ENCODE data around the gene ARVCF.

Gene ARVCF

DNA sequence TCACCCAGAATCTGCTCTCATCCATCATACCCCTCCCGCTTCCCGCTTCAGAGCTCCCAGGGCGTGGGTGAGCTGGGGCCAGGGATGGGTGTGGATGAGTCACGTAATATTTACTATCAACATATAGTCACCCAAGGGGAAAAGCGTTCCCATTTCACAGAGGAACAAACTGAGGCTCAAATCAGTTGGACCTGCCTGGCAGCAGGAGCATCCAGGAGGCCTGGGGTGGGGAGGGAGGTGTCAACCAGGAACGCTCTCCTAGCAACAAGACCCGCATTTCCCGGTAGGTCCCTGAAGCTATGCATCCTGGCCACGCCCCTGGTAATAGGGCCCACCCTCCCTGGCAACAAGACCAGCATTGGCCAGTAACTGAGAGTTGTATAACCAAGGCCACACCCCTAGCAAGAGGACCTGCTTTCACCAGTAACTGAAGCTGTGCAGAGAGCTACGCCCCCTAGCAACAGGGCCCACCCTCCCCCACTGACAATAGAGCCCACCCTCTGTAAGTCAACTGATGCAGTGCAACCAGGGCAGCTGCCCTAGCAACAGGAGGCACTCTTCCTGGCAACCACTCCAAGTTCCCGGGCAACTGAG is 42.3 kb downstream of the ARVCF start:
- DNase-seq (ENCODE audit: extremely low read depth in 1 of 2, low read depth in 1 of 2), result no peak

DNA sequence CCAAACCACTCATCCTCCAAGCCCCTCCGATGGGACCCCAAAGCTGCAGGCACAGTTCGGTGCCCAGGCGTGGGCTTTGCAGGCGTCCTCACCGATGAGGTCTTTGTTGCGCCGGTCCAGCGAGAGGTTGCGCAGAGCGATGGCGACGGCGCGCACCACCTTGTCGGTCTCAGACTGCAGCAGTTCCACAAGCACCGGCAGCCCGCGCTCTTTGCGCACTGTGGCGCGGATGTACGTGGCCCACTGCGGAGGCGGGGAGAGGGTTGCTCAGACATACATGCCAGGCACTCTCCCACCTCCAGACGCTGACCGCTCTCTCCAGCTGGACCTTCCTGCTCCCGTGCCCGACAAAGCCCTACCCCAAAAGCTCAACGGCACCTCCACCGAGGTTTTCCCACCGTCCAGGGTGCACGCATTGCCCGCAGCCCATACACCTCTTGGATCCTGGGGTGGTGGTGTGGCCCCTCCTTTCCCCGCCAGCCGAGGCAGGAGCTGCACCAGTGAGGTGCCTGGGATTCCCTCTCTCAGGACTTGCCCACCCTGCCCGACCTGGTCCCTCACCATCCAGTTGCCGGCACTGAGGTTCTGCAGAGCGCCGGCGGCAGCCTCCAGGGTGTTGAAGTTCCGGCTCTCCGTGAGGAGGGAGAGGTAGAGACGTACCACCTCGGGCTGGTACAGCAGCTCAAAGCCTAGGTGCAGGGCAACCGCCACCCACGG is 42.9 kb downstream of the ARVCF start:
- DNase-seq (ENCODE audit: extremely low read depth in 1 of 2, low read depth in 1 of 2), result no peak

DNA sequence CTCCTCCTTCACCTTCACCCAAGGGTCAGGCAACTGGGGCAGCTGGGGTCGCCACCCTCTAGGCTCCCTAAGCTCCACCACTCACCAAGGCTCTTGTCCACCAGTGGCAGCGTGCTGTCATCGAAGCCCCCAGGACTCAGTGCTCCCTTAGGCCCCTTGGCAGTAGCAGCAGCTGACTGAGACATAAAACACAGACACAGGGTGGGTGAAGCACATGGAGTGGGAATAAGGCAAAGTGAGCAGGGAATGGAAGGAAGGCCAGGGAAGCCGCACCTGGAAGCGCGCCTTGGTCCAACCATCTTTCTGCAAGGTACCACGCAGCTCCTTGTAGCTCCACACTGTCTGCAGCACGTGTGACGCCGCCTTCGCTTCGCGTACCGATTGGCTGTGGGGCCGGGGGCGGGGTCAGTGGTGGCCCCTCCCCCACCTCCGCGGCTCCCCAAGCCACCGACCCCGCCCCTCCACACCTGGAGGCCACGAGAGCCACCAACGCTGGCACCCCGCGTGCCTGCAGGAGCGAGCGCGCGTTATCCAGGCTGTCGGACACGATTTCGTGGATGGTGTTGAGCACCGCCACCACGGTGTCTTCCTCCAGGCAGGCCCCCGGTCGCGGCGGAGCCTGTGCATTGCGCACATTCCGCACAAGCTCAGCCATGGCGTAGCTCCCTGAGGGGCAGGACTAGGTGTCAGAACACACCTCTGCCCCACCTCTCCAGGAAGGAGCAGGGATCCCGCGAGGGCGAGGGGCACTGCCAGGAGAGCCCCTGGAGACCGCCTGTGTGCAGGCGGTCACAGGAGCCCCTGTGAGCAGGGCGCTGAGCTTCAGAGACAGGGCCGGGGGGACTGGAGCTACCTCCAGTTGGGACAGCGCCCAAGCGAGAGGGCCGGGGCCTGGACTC is 43.7 kb downstream of the ARVCF start:
- no peak for DNase-seq (ENCODE audit: extremely low read depth in 1 of 2, low read depth in 1 of 2)

DNA sequence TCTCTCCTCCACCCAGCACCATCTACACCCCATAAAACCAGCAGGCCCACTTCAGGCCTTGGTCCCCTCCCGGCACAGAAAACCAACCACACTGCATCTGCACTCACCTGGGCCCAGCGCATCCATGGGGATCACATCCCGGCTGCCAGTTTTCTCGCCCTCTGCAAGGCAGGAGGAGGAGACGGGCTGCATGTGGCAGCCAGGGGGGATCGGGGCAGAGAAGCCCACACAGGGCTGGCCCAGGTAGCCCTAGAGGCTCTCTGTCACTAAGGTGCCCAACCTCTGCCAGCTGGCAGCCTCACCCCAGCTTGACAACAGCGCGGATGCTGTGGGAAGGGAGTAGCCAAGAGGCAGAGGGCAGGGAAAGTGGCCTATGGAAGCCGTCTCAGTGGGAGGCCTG is 44.4 kb downstream of the ARVCF start:
- DNase-seq (ENCODE audit: extremely low read depth in 1 of 2, low read depth in 1 of 2), result no peak

DNA sequence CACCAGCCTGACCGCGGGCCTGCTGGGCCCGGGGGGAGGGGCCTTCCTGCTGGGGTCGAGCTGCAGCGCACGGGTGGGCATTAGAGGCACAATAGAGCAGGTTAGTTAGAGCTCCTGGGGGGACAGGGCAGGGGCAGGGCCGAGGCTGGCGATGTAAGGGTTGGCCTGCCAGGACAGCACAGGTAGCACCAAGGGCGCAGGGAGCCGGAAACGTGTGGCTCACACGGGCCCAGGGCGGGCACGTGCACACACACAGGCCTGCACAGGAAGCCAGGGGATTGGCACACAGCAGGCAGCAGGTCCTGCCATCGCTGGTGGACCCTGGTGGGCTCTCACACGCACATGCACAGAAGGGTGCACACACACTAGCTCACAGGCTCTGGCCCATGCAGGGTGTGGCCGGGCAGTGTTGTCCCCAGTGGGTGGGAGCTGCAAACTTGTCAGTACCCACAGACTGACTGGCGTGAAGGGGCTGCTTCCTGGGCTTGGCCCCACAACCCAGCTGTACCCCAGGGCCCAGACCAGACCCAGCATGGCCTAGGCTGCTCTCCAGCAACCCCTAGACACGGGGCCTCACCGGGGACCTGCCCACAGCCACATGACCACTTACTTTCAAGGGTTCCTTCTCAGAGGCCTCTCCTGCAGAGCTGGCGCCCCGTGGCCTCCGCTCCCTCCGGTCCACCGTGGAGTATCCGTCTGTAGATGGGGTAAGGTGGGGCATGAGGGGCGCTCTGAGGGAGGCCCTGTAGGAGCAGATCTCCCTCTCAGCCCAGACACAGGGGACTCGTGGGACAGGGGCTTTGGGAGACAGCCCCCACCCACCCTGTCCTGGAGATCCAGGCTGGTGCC is 45.1 kb downstream of the ARVCF start:
- no peak for DNase-seq (ENCODE audit: extremely low read depth in 1 of 2, low read depth in 1 of 2)

DNA sequence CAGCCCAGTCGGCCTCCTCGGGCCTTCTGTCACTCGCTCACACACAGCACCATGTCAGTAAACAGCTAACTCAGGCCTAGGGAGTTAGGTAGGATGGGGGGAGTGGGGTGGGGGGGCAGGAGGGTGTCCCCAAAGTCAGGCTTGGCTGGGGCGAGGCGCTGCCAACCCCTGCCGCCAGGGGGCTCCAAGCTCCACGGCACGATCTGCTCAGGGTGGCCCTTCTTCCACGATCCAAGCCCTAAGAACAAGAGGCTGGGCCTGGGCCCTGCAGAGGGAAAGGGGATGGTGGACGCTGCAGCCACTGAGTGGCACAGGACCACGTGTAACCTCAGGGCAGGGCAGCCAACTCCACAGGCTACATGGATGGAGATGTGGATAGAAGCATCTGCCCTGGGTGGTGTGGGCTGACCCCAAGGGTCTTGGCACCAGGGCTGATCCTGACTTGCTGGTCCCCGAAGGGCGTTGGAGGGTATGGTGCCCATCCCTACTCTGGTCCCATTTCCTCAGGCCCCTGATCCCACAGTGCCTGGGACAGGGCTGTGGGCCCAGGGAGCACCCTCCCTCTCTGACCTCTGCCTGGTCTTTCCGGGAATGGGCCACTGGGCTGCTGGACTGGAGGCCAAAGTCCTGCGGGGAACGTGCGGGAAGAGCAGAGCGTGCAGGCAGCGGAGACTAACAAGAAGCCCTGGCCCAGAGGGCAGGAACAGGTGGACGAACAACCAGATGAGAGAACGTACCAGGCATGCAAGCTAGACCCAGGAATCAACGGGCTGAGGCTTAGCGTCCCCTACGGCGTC is 45.9 kb downstream of the ARVCF start:
- peak; percentile 43 to 47 for DNase-seq (ENCODE audit: extremely low read depth in 1 of 2, low read depth in 1 of 2)

DNA sequence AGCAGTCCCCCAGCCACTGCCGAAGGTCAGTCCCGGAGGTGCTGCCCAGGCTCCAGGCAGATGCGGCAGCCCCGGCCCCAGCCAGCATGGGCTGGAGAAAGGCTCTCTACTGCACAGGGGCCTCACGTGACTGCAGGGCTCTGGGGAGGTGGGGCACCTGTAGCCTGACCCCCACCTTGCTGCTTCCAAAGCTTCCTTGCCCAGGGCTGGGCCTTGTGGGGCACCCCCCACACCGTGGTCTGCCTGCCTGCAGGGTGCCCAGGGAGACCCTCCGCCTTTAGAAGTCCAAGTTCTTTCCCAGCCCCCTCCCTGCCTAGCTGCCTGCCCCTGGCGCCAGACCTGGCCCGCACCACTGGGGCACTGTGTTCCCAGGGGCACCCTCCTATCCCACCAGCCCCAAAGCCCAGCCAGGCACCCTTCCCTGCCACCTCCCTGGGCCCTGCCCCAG is 46.6 kb downstream of the ARVCF start:
- DNase-seq (ENCODE audit: extremely low read depth in 1 of 2, low read depth in 1 of 2), result no peak

DNA sequence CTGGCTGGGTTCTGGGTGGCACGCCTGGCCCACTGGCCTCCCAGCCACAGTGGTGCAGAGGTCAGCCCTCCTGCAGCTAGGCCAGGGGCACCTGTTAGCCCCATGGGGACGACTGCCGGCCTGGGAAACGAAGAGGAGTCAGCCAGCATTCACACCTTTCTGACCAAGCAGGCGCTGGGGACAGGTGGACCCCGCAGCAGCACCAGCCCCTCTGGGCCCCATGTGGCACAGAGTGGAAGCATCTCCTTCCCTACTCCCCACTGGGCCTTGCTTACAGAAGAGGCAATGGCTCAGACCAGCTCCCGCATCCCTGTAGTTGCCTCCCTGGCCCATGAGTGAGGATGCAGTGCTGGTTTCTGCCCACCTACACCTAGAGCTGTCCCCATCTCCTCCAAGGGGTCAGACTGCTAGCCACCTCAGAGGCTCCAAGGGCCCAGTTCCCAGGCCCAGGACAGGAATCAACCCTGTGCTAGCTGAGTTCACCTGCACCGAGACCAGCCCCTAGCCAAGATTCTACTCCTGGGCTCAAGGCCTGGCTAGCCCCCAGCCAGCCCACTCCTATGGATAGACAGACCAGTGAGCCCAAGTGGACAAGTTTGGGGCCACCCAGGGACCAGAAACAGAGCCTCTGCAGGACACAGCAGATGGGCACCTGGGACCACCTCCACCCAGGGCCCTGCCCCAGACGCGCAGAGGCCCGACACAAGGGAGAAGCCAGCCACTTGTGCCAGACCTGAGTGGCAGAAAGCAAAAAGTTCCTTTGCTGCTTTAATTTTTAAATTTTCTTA is 47.3 kb downstream of the ARVCF start:
- no peak for DNase-seq (ENCODE audit: extremely low read depth in 1 of 2, low read depth in 1 of 2)

DNA sequence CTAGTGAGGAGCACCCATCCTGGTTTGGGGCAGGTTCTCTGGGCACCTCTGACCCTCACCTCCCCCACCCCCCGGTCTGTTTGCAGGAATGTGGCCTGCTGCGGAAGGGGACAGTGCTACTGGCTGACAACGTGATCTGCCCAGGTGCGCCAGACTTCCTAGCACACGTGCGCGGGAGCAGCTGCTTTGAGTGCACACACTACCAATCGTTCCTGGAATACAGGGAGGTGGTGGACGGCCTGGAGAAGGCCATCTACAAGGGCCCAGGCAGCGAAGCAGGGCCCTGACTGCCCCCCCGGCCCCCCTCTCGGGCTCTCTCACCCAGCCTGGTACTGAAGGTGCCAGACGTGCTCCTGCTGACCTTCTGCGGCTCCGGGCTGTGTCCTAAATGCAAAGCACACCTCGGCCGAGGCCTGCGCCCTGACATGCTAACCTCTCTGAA is 48.2 kb downstream of the ARVCF start:
- DNase-seq (ENCODE audit: extremely low read depth in 1 of 2, low read depth in 1 of 2), result no peak

DNA sequence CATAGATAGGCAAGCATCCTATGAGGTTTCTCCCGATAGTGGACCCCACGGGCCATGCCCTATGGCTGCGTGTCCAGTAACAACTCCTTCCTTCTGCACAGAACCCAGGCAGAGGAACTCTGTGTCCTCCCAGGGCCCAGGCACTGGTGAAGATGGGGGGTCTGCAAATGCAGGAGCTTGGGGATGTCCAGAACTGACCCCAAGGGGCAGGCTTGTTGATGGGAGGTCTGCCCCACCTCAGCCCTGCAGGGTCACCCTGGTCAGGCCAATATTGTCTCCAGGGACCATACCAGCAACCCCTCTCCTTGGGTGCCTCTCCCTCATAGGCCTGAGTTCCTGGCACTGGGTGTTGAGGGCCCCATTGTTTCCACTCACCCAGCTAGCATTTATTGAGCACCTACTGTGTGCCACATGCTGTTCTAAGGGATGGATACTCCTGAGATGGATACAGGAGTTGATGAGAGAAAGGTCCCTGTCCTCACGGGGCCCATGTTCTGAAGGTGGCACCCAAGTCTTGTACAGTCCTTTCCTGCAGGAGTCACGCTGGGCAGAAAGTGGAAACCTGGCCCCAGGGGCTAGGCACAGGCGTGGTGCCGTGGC is 48.7 kb downstream of the ARVCF start:
- DNase-seq (ENCODE audit: extremely low read depth in 1 of 2, low read depth in 1 of 2), result no peak

DNA sequence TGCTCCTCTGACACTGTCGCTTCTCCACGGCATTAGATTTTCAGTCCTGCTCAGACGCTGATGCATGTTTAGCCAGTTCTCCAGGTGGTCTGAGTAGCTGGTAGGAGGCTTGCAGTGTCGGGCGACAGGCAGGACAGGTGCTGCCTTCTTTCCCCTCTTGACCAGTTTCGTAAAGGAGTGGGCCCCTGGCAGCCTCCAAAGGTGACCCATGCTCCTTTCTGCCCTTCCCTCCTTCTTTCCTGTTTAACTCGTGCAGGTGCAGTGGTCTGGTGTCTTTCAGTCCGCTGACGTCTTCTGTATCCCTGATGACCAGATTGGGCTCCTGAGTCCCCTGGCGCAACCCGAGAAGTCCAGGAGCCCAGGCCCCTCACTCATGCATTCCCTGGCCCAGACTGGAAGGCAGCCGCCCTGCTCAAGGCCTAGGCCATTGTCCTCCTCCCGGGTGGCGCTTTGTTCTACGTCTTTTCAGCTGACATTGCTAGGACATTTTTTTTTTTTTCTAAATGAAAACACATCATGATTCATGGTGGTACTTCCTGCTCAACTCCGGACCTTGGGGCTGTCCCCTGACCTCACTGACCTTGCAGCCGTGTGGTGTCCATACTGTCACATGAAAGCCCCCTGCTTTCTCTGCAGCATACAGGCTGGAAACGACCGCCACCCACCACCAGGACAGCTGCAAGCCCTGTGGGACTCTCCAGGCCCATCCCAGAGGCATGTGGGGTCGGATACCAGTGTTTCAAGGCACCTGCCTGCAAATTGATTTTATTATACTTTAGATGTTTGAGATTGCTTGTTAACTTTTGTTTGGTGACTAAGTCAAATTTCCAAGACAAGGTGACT is 49.5 kb downstream of the ARVCF start:
- DNase-seq (ENCODE audit: extremely low read depth in 1 of 2, low read depth in 1 of 2), result no peak

DNA sequence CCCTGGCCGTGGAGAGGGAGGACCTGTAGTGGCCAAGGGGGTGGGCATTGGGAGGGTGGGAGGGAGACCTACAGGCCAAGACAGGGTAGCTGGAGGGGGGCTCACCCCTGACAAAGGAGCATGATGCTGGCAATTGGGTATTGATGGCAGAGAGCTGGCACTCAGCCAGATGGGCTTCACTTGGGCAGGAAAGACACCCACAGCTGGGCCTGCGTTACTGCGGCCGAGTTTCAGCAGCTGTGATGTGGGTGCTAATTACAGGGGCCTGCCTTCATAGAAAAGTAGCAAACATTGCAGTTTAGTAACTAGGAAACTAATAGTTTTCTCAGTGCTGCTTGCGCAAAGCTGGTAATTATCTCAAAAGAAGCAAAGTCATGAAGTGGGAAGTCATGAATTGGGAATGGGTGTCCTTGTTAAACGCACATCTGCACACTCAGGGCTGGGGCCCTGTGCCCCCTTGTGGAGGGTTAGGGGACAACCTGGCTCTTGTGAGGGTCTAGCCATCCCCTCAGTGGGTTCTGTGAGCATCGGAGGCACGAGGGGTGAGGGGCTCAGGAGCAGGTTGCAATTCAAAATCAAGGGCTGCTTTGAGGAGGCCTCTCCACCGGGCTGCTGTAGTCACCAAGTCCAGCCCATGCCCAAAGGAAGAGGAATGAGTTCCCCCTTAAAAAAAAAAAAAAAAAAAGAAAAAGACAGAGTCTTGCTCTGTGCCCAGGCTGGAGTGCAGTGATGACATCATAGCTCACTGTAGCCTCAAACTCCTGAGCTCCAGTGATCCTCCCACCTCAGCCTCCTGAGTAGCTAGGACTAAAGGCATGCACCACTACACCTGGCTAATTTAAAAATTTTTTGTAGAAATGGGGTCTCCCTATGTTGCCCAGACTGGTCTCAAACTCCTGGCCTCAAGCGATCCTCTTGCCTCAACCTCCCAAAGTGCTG is 50.6 kb downstream of the ARVCF start:
- no peak for DNase-seq (ENCODE audit: extremely low read depth in 1 of 2, low read depth in 1 of 2)

DNA sequence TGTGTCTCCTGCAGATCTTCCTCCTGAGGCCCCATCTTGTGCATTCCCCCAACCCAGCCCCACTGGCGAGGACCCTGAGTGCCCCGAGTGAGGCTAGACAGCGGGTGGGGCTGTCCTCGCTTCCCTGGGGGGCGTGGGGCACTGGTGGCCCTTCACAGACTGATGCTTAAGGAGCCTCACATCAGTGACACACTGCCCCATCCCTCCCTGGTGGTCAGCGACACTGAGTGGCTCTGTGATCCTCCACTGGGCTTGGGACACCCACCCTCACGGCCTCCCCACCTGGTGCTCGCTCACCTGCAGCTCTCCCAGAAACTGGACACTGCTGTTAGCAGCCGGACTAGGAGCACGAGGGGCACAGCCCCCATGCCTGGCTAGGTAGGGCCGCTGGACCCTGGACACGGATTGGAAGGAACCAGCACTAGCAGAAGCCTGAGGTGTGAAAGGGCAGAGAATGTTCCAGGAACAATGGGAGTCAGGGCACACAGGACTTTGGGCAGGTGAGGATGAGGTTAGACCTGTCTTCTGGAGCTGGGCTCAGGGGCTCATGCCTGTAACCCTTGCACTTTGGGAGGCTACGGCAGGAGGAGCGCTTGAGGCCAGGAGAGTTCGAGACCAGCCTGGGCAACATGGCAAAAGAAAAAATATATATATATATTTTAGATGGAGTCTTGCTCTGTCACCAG is 51.8 kb downstream of the ARVCF start:
- no peak for DNase-seq (ENCODE audit: extremely low read depth in 1 of 2, low read depth in 1 of 2)

DNA sequence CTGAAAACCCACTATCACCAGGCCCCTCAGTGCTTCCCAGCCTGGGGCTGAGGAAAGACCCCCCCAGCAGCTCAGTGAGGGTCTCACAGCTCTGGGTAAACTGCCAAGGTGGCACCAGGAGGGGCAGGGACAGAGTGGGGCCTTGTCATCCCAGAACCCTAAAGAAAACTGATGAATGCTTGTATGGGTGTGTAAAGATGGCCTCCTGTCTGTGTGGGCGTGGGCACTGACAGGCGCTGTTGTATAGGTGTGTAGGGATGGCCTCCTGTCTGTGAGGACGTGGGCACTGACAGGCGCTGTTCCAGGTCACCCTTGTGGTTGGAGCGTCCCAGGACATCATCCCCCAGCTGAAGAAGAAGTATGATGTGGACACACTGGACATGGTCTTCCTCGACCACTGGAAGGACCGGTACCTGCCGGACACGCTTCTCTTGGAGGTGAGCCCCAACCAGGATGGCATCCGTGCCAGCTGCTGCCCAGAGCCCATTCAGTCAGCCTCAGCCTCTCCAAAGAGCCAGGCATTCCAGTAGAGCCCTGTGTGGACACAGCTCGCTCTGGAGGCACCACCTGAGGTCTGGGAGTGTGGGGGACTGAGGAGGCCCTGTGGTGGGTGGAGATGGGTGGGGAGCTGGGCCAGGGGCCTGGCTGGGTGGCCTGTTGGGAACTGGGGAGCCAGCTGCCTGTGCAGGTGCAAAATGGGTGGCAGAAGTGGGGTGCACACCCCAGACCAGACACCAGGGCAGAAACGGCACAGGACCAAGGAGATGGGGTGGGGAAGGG is 52.6 kb downstream of the ARVCF start:
- no peak for DNase-seq (ENCODE audit: extremely low read depth in 1 of 2, low read depth in 1 of 2)

Measured in stimulated activated CD8-positive, alpha-beta memory T cell treated with anti-CD3 and anti-CD28 coated beads, Interleukin-7, amount 100 ng/mL, for 48 hours (primary cell).